T-cell (primary cell): ENCODE measurements around the gene MAP6D1. TPM values are rescaled to one million over a fixed set of nuclear protein-coding genes. Genes with fewer than 3 reads are reported as not detected.
A peak's percentile ranks its signal among the peaks of the same experiment; 100 is the strongest.

ENCODE experiments used
- ATAC-seq, 4 experiments: fragments of 200-7000 bp in 3 of 4; fragments of 150-1000 bp in 1 of 4; cut with Tn5 transposase; replicated peaks in 1 of 4; 1 replicate in 3 of 4; 2 replicates in 1 of 4; pipeline ENCODE4 v1.10.0; 2021; ENCODE audit warnings: moderate library complexity in 3 of 4, mild to moderate bottlenecking in 2 of 4, moderate number of reproducible peaks in 1 of 4
- CTCF ChIA-PET, 2 donors: fragments of 300-600 bp; sonication (Branson Sonifier 250); formaldehyde crosslinking; loops; one replicate each; lab custom pipeline; 2022; ENCODE audit warnings: antibody characterized with exemption in 2 of 2; lab: Charles Lee
- POLR2A ChIA-PET, 2 donors: fragments of 300-600 bp; sonication (Branson Sonifier 250); formaldehyde crosslinking; loops; one replicate each; lab custom pipeline; 2022; ENCODE audit warnings: antibody characterized with exemption in 2 of 2; lab: Charles Lee
- DNase-seq, 35 experiments: peaks; one replicate each; pipeline versions ENCODE4 v3.0.0 to v3.0.0-alpha.2; 2013 to 2023
- H3K27ac ChIP-seq: one replicate; pipeline ENCODE4 v1.5.1; 2013; ENCODE audit warnings: low read length
- H3K27me3 ChIP-seq, 2 experiments: replicated peaks in 1 of 2; 1 replicate in 1 of 2; 2 replicates in 1 of 2; pipeline versions ENCODE4 v1.6.1 to v1.7.0; 2013; ENCODE audit warnings: low read length in 1 of 2, mixed read lengths in 1 of 2; ENCODE audit not compliant: control insufficient read depth in 2 of 2, insufficient read depth in 2 of 2; ENCODE audit errors: extremely low read depth in 1 of 2
- H3K36me3 ChIP-seq, 2 donors: 1 replicate in 1 of 2; 2 replicates in 1 of 2; pipeline versions ENCODE4 v1.6.1 to v1.7.0; 2013; ENCODE audit warnings: low read length in 1 of 2; ENCODE audit not compliant: control insufficient read depth in 2 of 2, insufficient read depth in 1 of 2; ENCODE audit errors: extremely low read depth in 1 of 2
- H3K4me1 ChIP-seq, 2 experiments: 1 replicate in 1 of 2; 2 replicates in 1 of 2; pipeline versions ENCODE4 v1.6.1 to v1.7.0; 2013; ENCODE audit warnings: low read length in 2 of 2, mixed read lengths in 1 of 2; ENCODE audit not compliant: insufficient read depth in 2 of 2, control insufficient read depth in 1 of 2; ENCODE audit errors: extremely low read depth in 1 of 2
- H3K4me3 ChIP-seq, 2 donors: 1 replicate in 1 of 2; 2 replicates in 1 of 2; pipeline versions ENCODE4 v1.5.1 to v1.7.0; 2013; ENCODE audit warnings: mild to moderate bottlenecking in 2 of 2, low read length in 1 of 2, moderate library complexity in 1 of 2; ENCODE audit not compliant: control insufficient read depth in 1 of 2; ENCODE audit errors: extremely low read depth in 1 of 2
- H3K9me3 ChIP-seq: 2 replicates; pipeline ENCODE4 v1.7.0; 2013
- H3K27ac Mint-ChIP-seq, 2 donors: one replicate each; pipeline ENCODE4 v1.8.0; 2020 to 2021; ENCODE audit warnings: mild to moderate bottlenecking in 2 of 2, mixed read lengths in 2 of 2
- H3K27me3 Mint-ChIP-seq, 2 donors: one replicate each; pipeline ENCODE4 v1.8.0; 2021 to 2022; ENCODE audit warnings: mixed read lengths in 2 of 2
- H3K36me3 Mint-ChIP-seq: one replicate; pipeline ENCODE4 v1.8.0; 2021; ENCODE audit warnings: mixed read lengths
- H3K4me1 Mint-ChIP-seq, 3 donors: one replicate each; pipeline ENCODE4 v1.8.0; 2020 to 2022; ENCODE audit warnings: mixed read lengths in 3 of 3, mild to moderate bottlenecking in 1 of 3
- H3K4me3 Mint-ChIP-seq, 3 donors: one replicate each; pipeline ENCODE4 v1.8.0; 2020 to 2022; ENCODE audit warnings: mild to moderate bottlenecking in 3 of 3, mixed read lengths in 3 of 3, moderate library complexity in 3 of 3
- H3K9me3 Mint-ChIP-seq, 3 donors: one replicate each; pipeline ENCODE4 v1.8.0; 2020 to 2022; ENCODE audit warnings: mixed read lengths in 3 of 3
- WGBS: methylation state at CpG from one replicate; pipeline ENCODE4 v1.1.5; 2013; ENCODE audit warnings: missing lambda C conversion rate; ENCODE audit not compliant: insufficient coverage; 5-methylcytosine and 5-hydroxymethylcytosine counted together
- total RNA-seq, 35 experiments: library from RNA in 6 of 35; stranded (reverse) in 6 of 35; fragments of 120-200 nt in 1 of 35; gene quantifications; one replicate each; pipeline versions ENCODE4 v1.2.1 to v1.2.4 and lab custom pipeline; 2013 to 2026

Gene MAP6D1
- total RNA-seq (1 to 10 TPM; 1.2 to 3.3 (median 2.1) TPM), total RNA-seq (lab: John Stamatoyannopoulos, UW) (0.04 to 0.92 (median 0.37) reads per million in 29 experiments)
- 0.48 TPM for total RNA-seq (2013)

- peaks cover 0 to 10% of the 10 kb centered on the region in 2 experiments for H3K27me3 ChIP-seq
- Mint-ChIP-seq H3K27me3 (peaks cover 0 to 8% of the 10 kb centered on the region in 2 donors), H3K36me3 (peaks cover 16% of the 10 kb centered on the region), H3K4me3 (peak within 1 kb of the TSS; percentile 77 to 85 (median 77)), H3K4me1 (peaks cover 9 to 18% (median 17%) of the 10 kb centered on the region in 3 donors), H3K27ac (peak within 1 kb of the TSS; percentile 44 to 49), H3K9me3 (no peaks in the 10 kb centered on the region)
- WGBS: 13% methylated on average over 55 of the region's 69 CpGs
- DNase-seq (peak in 28 of 35 experiments; percentile 5 to 65 (median 23)), ATAC-seq (peak; percentile 65 to 80 (median 70))
- CTCF ChIA-PET: interaction anchor here (0.5 to 0.8 kb wide), 2 partner anchors 10 to 499 kb away, joined by 3 to 4 read pairs; no protein-coding TSS in a partner anchor
- no peaks in the 10 kb centered on the region for H3K9me3 ChIP-seq
- POLR2A ChIA-PET: no interaction called here
- H3K36me3 ChIP-seq: peaks cover 3 to 14% of the 10 kb centered on the region in 2 donors
- H3K27ac ChIP-seq: no peak within 1 kb of the TSS
- H3K4me3 ChIP-seq: peak within 1 kb of the TSS; percentile 46 to 69
- H3K4me1 ChIP-seq: peaks cover 10 to 16% of the 10 kb centered on the region in 2 experiments
Measured at GRCh38 chr3:183825456-183826161, at the start of gene MAP6D1. Gene MAP6D1, minus strand, starts transcription at chr3:183825577. Its CDS starts 30 bp downstream, at chr3:183825547.

DNA sequence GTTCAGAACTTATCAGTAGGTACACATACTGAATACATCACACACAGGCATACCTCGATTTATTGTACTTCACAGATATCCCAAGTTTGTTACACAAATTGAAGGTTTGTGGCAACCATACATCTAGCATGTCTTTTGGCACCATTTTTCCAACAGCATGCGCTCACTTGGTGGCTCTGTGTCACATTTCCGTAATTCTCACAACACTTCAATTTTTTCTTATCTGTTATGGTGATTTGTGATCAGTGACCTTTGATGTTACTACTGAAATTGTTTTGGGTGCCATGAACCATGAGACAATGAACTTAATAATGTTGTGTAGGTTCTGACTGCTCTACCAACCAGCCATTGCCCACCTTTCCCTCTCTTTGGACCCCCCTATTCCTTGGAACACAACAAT is 48.5 kb upstream of the MAP6D1 start:
- no peak for DNase-seq
- H3K36me3 Mint-ChIP-seq: peaks cover 22% of the 10 kb centered on the region
- Histone ChIP-seq H3K9me3 (no peaks in the 10 kb centered on the region), H3K36me3 (peaks cover 0 to 17% of the 10 kb centered on the region in 2 donors), H3K27me3 (no peaks in the 10 kb centered on the region), H3K4me3 (no peak overlapping the region), H3K27ac (no peak overlapping the region), H3K4me1 (peaks cover 0 to 12% of the 10 kb centered on the region in 2 experiments)
- WGBS: 83% methylated on average over 1 of the region's 3 CpGs
- POLR2A ChIA-PET: no interaction called here
- H3K27ac Mint-ChIP-seq: no peak overlapping the region
- peaks cover 63 to 66% (median 65%) of the 10 kb centered on the region in 3 donors for H3K4me1 Mint-ChIP-seq
- H3K27me3 Mint-ChIP-seq: no peaks in the 10 kb centered on the region
- no peak for ATAC-seq
- H3K4me3 Mint-ChIP-seq: no peak overlapping the region
- CTCF ChIA-PET: interaction anchor here (0.5 to 0.9 kb wide), 4 partner anchors 10 to 125 kb away, joined by 3 to 5 read pairs (median 4); partner anchors contain the start of gene PARL (in 2 of the 2)
- H3K9me3 Mint-ChIP-seq: no peaks in the 10 kb centered on the region

GRCh38 chr3:183871541-183871940 is 46.2 kb upstream of the MAP6D1 start:
- Mint-ChIP-seq H3K36me3 (peaks cover 17% of the 10 kb centered on the region), H3K27me3 (no peaks in the 10 kb centered on the region), H3K9me3 (no peaks in the 10 kb centered on the region), H3K27ac (no peak overlapping the region), H3K4me1 (peaks cover 45 to 53% (median 50%) of the 10 kb centered on the region in 3 donors), H3K4me3 (no peak overlapping the region)
- no peak overlapping the region for H3K27ac ChIP-seq
- ChIA-PET CTCF (interaction anchor here in 1 of 2 donors (0.7 kb wide), 1 partner anchor 25 kb away, joined by 4 read pairs; no protein-coding TSS in a partner anchor), POLR2A (no interaction called here)
- H3K4me1 ChIP-seq: peaks cover 0 to 12% of the 10 kb centered on the region in 2 experiments
- H3K9me3 ChIP-seq: no peaks in the 10 kb centered on the region
- WGBS: no CpG with 5 or more reads among the region's 2 CpGs
- H3K4me3 ChIP-seq: no peak overlapping the region
- ATAC-seq (no peak), DNase-seq (no peak)
- H3K27me3 ChIP-seq: no peaks in the 10 kb centered on the region
- peaks cover 0 to 23% of the 10 kb centered on the region in 2 donors for H3K36me3 ChIP-seq

DNA sequence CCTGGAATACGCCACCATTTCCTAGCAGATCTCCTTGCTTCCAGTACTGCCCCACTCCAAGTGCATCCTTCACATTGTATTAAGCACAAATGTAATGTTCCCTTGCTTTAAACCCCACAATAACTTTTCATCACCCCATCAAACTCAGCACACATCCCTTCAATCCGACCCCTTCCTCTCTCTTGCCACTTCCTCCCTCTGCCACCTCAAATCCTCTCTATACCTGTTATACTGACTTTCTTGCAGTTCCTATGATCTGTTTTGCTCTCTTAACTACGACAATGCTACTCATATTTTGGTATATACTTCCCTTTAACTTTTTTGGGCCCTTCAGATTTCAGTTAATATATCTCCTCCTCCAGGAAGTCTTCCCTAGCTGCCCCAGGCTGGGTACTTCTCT is 45.2 kb upstream of the MAP6D1 start:
- WGBS: 67% methylated on average over 3 of the region's 3 CpGs
- POLR2A ChIA-PET: no interaction called here

GRCh38 chr3:183868796-183869195 is 43.4 kb upstream of the MAP6D1 start:
- Histone ChIP-seq H3K27me3 (no peaks in the 10 kb centered on the region), H3K4me1 (peaks cover 0 to 12% of the 10 kb centered on the region in 2 experiments), H3K4me3 (no peak overlapping the region), H3K36me3 (peaks cover 5 to 41% of the 10 kb centered on the region in 2 donors), H3K27ac (no peak overlapping the region), H3K9me3 (no peaks in the 10 kb centered on the region)
- ChIA-PET CTCF (interaction anchor here in 1 of 2 donors (1.7 kb wide), 1 partner anchor 16 kb away, joined by 6 read pairs; the partner anchor contains the start of gene PARL), POLR2A (no interaction called here)
- Mint-ChIP-seq H3K27ac (no peak overlapping the region), H3K4me1 (peaks cover 30 to 37% (median 36%) of the 10 kb centered on the region in 3 donors), H3K27me3 (no peaks in the 10 kb centered on the region), H3K9me3 (no peaks in the 10 kb centered on the region), H3K4me3 (no peak overlapping the region), H3K36me3 (peaks cover 30% of the 10 kb centered on the region)
- ATAC-seq: no peak
- no peak for DNase-seq
- 80% methylated on average over 1 of the region's 1 CpG for WGBS

More for the DNA sequence above, 45.2 kb upstream of the MAP6D1 start:
- Histone ChIP-seq H3K27me3 (no peaks in the 10 kb centered on the region), H3K4me3 (no peak overlapping the region), H3K27ac (no peak overlapping the region), H3K4me1 (peaks cover 0 to 12% of the 10 kb centered on the region in 2 experiments), H3K36me3 (peaks cover 3 to 29% of the 10 kb centered on the region in 2 donors), H3K9me3 (no peaks in the 10 kb centered on the region)
- CTCF ChIA-PET: interaction anchor here in 1 of 2 donors (0.6 to 0.7 kb wide), 2 partner anchors 26 to 209 kb away, joined by 3 to 4 read pairs; no protein-coding TSS in a partner anchor
- peaks cover 42 to 51% (median 45%) of the 10 kb centered on the region in 3 donors for H3K4me1 Mint-ChIP-seq
- DNase-seq (peak in 1 of 35 experiments; percentile 9), ATAC-seq (peak; percentile 41 to 91 (median 54))
- H3K4me3 Mint-ChIP-seq: no peak overlapping the region
- H3K36me3 Mint-ChIP-seq: peaks cover 21% of the 10 kb centered on the region
- peak overlapping the region; percentile 2 to 24 for H3K27ac Mint-ChIP-seq
- H3K9me3 Mint-ChIP-seq: no peaks in the 10 kb centered on the region
- no peaks in the 10 kb centered on the region for H3K27me3 Mint-ChIP-seq

DNA sequence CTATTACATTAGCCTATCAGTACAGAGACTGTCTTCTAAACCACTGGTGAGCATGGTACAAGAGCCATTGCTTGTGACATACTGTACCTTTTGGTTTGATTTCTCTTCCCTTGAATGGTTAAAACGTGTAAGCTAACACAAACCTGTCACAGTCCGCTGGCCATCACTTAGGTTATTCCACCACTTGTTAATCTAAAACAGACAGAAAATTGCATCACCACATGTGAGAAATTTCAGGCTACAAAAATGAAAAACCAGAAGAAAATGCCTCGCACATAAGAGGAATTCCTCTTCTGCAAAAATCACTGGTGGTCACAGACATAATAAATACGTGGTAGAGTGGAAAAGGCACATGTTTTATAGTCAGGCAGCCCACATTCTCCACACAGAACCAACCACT is 37.2 kb upstream of the MAP6D1 start:
- Mint-ChIP-seq H3K36me3 (peaks cover 56% of the 10 kb centered on the region), H3K27me3 (no peaks in the 10 kb centered on the region)
- ATAC-seq: no peak

More for the DNA sequence above, 37.2 kb upstream of the MAP6D1 start:
- no peaks in the 10 kb centered on the region for H3K9me3 Mint-ChIP-seq
- Histone ChIP-seq H3K9me3 (no peaks in the 10 kb centered on the region), H3K4me1 (no peaks in the 10 kb centered on the region), H3K4me3 (no peak overlapping the region), H3K36me3 (peaks cover 9 to 75% of the 10 kb centered on the region in 2 donors), H3K27me3 (no peaks in the 10 kb centered on the region), H3K27ac (no peak overlapping the region)
- H3K27ac Mint-ChIP-seq: no peak overlapping the region
- WGBS: 80% methylated on average over 1 of the region's 4 CpGs
- H3K4me1 Mint-ChIP-seq: peaks cover 0 to under 1% (median under 1%) of the 10 kb centered on the region in 3 donors
- no peak overlapping the region for H3K4me3 Mint-ChIP-seq
- no peak for DNase-seq
- POLR2A ChIA-PET: no interaction called here
- CTCF ChIA-PET: no interaction called here
